ENCODE results near the gene MRPS25.

- TF ChIP-seq NFYB (CRISPR knock-in tag; conservative IDR thresholded peaks at IDR 0.05; ENCODE audit: low read depth) (no peak), CREB1 (CRISPR knock-in tag; IDR thresholded peaks at IDR 0.05) (no peak)
- TF ChIP-seq, protein P1, sequence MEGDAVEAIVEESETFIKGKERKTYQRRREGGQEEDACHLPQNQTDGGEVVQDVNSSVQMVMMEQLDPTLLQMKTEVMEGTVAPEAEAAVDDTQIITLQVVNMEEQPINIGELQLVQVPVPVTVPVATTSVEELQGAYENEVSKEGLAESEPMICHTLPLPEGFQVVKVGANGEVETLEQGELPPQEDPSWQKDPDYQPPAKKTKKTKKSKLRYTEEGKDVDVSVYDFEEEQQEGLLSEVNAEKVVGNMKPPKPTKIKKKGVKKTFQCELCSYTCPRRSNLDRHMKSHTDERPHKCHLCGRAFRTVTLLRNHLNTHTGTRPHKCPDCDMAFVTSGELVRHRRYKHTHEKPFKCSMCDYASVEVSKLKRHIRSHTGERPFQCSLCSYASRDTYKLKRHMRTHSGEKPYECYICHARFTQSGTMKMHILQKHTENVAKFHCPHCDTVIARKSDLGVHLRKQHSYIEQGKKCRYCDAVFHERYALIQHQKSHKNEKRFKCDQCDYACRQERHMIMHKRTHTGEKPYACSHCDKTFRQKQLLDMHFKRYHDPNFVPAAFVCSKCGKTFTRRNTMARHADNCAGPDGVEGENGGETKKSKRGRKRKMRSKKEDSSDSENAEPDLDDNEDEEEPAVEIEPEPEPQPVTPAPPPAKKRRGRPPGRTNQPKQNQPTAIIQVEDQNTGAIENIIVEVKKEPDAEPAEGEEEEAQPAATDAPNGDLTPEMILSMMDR (IDR thresholded peaks at IDR 0.05) = no peak
These were observed 48.8 kb upstream of the MRPS25 start for GRCh38 chr3:15113884-15114283.
